ENCODE measurements around the gene RCAN2.

RCAN2 gene

DNA sequence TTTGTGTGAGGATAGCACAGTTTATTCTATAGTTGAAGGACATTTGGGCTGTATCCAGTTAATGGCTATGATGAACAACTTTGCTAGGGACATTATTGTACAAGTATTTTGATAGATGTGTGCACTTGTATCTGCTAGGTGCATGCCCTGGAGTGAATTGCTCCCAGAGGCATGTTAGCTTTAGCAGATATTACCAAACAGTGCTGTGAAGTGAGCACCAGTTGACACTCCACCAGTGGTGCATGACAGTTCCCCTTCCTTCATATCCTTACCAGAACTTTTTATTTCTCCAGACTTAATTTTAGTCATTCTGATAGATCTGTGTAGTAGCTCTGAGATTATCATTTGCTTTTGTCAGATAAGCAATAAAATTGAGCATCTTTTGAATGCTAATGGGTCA, 271.6 kb downstream of the RCAN2 start:
- no peak overlapping the region for H3K4me3 ChIP-seq (ENCODE audit: low read length)
- DNase-seq (ENCODE audit: low read depth): no peak
- TF ChIP-seq, protein P1, sequence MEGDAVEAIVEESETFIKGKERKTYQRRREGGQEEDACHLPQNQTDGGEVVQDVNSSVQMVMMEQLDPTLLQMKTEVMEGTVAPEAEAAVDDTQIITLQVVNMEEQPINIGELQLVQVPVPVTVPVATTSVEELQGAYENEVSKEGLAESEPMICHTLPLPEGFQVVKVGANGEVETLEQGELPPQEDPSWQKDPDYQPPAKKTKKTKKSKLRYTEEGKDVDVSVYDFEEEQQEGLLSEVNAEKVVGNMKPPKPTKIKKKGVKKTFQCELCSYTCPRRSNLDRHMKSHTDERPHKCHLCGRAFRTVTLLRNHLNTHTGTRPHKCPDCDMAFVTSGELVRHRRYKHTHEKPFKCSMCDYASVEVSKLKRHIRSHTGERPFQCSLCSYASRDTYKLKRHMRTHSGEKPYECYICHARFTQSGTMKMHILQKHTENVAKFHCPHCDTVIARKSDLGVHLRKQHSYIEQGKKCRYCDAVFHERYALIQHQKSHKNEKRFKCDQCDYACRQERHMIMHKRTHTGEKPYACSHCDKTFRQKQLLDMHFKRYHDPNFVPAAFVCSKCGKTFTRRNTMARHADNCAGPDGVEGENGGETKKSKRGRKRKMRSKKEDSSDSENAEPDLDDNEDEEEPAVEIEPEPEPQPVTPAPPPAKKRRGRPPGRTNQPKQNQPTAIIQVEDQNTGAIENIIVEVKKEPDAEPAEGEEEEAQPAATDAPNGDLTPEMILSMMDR (conservative IDR thresholded peaks at IDR 0.05; ENCODE audit: low read length): no peak

DNA sequence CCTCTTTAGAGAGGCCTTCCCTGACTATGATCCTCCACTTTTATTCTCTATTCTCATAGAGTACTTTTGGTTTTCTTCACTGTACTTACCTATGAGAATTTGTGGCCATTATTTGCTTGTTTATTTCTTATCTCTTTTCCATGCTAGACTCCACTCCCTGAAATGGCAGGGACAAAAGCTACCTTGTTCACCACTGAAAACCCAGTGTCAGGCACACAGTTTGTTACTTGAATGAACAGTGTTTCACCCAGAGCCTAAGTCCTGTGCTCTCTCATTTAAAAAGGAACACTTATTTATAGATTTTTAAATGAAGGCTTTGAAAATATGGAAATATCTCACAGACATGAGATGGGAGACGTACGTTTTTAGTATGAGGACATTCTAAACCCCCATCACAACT, 272.8 kb downstream of the RCAN2 start:
- no peak for DNase-seq (ENCODE audit: low read depth)
- no peak overlapping the region for H3K4me3 ChIP-seq (ENCODE audit: low read length)
- TF ChIP-seq, protein P1 (conservative IDR thresholded peaks at IDR 0.05; ENCODE audit: low read length): no peak

DNA sequence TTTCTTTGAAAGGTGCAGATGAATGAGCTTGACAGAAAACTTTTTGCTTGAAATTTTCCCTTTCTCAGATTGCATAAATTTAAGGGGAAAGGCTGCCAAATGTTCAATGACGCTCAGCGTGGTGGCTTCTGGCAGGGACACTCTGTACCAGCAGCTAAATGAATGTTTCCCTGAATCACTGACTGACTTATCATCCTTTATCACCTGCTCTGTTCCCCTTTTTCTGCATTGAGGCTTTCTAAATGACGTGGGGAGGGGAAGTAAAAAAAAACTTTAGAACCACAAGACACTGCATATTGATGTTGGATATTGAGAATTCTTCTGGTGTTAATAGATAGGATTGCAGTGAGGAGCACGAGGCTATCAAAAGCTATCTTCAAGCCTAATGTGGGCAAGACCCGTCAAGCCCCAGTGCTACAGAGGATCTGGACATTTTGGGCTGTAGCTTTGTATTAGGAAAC, 273.5 kb downstream of the RCAN2 start:
- TF ChIP-seq, protein P1 (conservative IDR thresholded peaks at IDR 0.05; ENCODE audit: low read length): no peak
- no peak overlapping the region for H3K4me3 ChIP-seq (ENCODE audit: low read length)
- DNase-seq (ENCODE audit: low read depth): no peak

DNA sequence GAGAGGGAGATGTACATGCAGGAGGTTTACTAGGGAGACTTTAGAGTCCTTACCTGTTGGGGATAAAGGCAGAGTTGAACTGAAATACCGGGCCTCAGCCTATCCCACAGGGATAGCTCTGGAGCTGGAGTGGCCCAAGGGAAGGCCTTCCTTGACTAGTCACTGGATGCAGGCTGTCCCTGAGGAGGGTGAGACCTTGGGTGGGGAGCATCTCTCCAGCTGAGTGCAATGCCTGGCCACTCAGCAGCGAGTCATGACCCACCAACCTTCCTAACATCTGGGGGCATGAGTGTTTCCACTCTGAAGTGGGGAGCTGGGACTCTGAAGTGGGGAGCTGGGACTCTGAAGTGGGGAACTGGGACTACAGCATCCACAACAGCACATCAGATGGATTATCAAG, 274.4 kb downstream of the RCAN2 start:
- DNase-seq (ENCODE audit: low read depth): no peak
- no peak overlapping the region for H3K4me3 ChIP-seq (ENCODE audit: low read length)
- TF ChIP-seq, protein P1 (conservative IDR thresholded peaks at IDR 0.05; ENCODE audit: low read length): no peak

DNA sequence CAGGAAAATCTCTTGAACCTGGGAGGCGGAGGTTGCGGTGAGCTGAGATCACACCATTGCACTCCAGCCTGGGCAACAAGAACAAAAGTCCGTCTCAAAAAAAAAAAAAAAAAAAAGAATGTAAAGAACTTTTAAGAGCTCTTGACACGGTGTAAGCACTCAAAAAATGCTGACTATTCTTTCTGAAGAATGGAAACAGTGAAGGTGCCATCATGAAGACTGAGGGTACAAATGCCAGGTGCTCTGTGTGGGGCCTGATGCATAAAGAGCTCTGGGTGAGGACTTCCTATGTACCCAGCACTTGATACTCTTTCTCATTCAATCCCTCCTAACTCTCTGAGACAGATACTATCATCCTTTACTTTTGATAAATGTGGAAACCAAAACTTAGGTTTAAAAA, 275.5 kb downstream of the RCAN2 start:
- TF ChIP-seq, protein P1 (conservative IDR thresholded peaks at IDR 0.05; ENCODE audit: low read length): no peak
- DNase-seq (ENCODE audit: low read depth): no peak
- H3K4me3 ChIP-seq (ENCODE audit: low read length): no peak overlapping the region

DNA sequence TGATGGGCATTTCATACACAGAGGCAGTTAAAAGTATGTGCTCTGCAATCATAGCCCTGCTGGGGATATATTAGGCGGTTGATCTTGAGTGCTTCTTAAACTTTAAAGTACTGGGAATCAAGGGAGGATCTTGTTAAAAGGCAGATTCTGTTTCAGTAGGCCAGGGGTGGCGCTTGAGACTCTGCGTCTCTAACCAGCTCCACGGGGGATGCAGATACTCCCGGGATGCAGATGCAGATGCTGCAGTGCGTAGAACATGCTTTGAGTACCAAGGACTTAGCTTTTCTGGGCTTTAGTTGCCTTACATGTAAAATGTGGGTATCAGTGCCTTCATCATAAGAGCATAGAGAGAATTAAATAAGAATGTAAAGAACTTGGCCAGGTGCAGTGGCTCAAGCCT, 276.0 kb downstream of the RCAN2 start:
- H3K4me3 ChIP-seq (ENCODE audit: low read length): no peak overlapping the region
- TF ChIP-seq, protein P1 (conservative IDR thresholded peaks at IDR 0.05; ENCODE audit: low read length): no peak
- no peak for DNase-seq (ENCODE audit: low read depth)

DNA sequence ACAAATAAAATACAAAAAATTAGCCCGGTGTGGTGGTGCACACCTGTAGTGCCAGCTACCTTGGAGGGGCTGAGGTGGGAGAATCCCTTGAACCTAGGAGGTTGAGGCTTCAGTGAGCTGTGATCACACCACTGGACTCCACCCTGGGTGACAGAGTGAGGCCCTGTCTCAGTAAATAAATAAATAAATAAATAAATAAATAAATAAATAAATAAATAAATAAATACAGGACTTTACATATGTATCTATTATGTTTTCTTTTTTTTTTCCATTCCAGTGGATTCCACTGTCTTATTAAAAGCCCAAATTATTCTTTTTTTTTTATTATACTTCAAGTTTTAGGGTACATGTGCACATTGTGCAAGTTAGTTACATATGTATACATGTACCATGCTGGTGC, 279.3 kb downstream of the RCAN2 start:
- TF ChIP-seq, protein P1 (conservative IDR thresholded peaks at IDR 0.05; ENCODE audit: low read length): no peak
- H3K4me3 ChIP-seq (ENCODE audit: low read length): no peak overlapping the region
- no peak for DNase-seq (ENCODE audit: low read depth)

Data from AG10803 (cell line).